T-helper 17 cell (primary cell): Measurements from ENCODE around the gene CASK. TPM values are rescaled to one million over a fixed set of nuclear protein-coding genes. Genes with fewer than 3 reads are reported as not detected.

Experiments used
- ATAC-seq: fragments of 150-1000 bp; cut with Tn5 transposase; 2 replicates; pipeline ENCODE4 v1.10.0; 2021; ENCODE audit warnings: mild to moderate bottlenecking, moderate library complexity
- DNase-seq, 3 donors: peaks; one replicate each; pipeline versions ENCODE4 v3.0.0 to v3.0.0-alpha.2; 2020 to 2021
- H3K9me3 ChIP-seq: one replicate; pipeline ENCODE4 v1.7.0; 2013; ENCODE audit warnings: low read length, mild to moderate bottlenecking; ENCODE audit not compliant: control insufficient read depth, poor library complexity, severe bottlenecking
- H3K27ac Mint-ChIP-seq: one replicate; pipeline ENCODE4 v1.8.0; 2022; ENCODE audit warnings: mild to moderate bottlenecking, moderate library complexity, mixed read lengths
- H3K27me3 Mint-ChIP-seq: one replicate; pipeline ENCODE4 v1.8.0; 2022; ENCODE audit warnings: mixed read lengths
- H3K36me3 Mint-ChIP-seq: one replicate; pipeline ENCODE4 v1.8.0; 2022; ENCODE audit warnings: low read depth, mixed read lengths
- H3K4me1 Mint-ChIP-seq: one replicate; pipeline ENCODE4 v1.8.0; 2022; ENCODE audit warnings: mild to moderate bottlenecking, mixed read lengths
- H3K4me3 Mint-ChIP-seq: one replicate; pipeline ENCODE4 v1.8.0; 2022; ENCODE audit warnings: mild to moderate bottlenecking, moderate library complexity, mixed read lengths
- total RNA-seq, 4 donors: library from RNA in 2 of 4; stranded (reverse) in 2 of 4; gene quantifications; one replicate each; pipeline ENCODE4 v1.2.3 and lab custom pipeline; 2022 to 2026

Gene CASK
- total RNA-seq, 2 donors from 2014 or later: 99.9 to 107 TPM

- no peak for DNase-seq
- Mint-ChIP-seq H3K36me3 (no peaks in the 10 kb centered on the region), H3K27ac (peak overlapping the region; percentile 49), H3K27me3 (no peaks in the 10 kb centered on the region), H3K4me1 (peaks cover 22% of the 10 kb centered on the region), H3K4me3 (no peak overlapping the region)
- peak; percentile 38 for ATAC-seq
- H3K9me3 ChIP-seq: no peaks in the 10 kb centered on the region
Observed at GRCh38 chrX:41559235-41560052, 363.9 kb downstream of the CASK start.

GRCh38 chrX:41558531-41558930 lies 364.8 kb downstream of the CASK start:
- peak overlapping the region; percentile 49 for H3K27ac Mint-ChIP-seq
- ATAC-seq: no peak
- H3K36me3 Mint-ChIP-seq: no peaks in the 10 kb centered on the region
- DNase-seq: no peak
- H3K27me3 Mint-ChIP-seq: no peaks in the 10 kb centered on the region
- no peaks in the 10 kb centered on the region for H3K9me3 ChIP-seq
- no peak overlapping the region for H3K4me3 Mint-ChIP-seq
- H3K4me1 Mint-ChIP-seq: peaks cover 18% of the 10 kb centered on the region

- no peaks in the 10 kb centered on the region for H3K27me3 Mint-ChIP-seq
- H3K4me3 Mint-ChIP-seq: peak overlapping the region; percentile 12
- ATAC-seq (peak; percentile 75), DNase-seq (no peak)
- H3K4me1 Mint-ChIP-seq: peaks cover 18% of the 10 kb centered on the region
- peak overlapping the region; percentile 80 for H3K27ac Mint-ChIP-seq
- no peaks in the 10 kb centered on the region for H3K9me3 ChIP-seq
- no peaks in the 10 kb centered on the region for H3K36me3 Mint-ChIP-seq
Observed at GRCh38 chrX:41556958-41557357, 366.4 kb downstream of the CASK start.

- no peak for ATAC-seq
- Mint-ChIP-seq H3K4me3 (no peak overlapping the region), H3K36me3 (no peaks in the 10 kb centered on the region), H3K27me3 (no peaks in the 10 kb centered on the region), H3K4me1 (peaks cover 10% of the 10 kb centered on the region), H3K27ac (no peak overlapping the region)
- no peak for DNase-seq
- H3K9me3 ChIP-seq: no peaks in the 10 kb centered on the region
Observed at GRCh38 chrX:41553688-41554087, 369.7 kb downstream of the CASK start.

- no peak overlapping the region for H3K27ac Mint-ChIP-seq
- H3K4me3 Mint-ChIP-seq: no peak overlapping the region
- DNase-seq (no peak), ATAC-seq (no peak)
- no peaks in the 10 kb centered on the region for H3K9me3 ChIP-seq
- no peaks in the 10 kb centered on the region for H3K27me3 Mint-ChIP-seq
- peaks cover 2% of the 10 kb centered on the region for H3K36me3 Mint-ChIP-seq
- peaks cover 2% of the 10 kb centered on the region for H3K4me1 Mint-ChIP-seq
Observed at GRCh38 chrX:41548411-41548810, 374.9 kb downstream of the CASK start.

GRCh38 chrX:41543668-41544067 lies 379.7 kb downstream of the CASK start:
- Mint-ChIP-seq H3K4me1 (peaks cover 2% of the 10 kb centered on the region), H3K4me3 (no peak overlapping the region), H3K36me3 (peaks cover 2% of the 10 kb centered on the region), H3K27me3 (no peaks in the 10 kb centered on the region), H3K27ac (no peak overlapping the region)
- DNase-seq (no peak), ATAC-seq (no peak)
- H3K9me3 ChIP-seq: no peaks in the 10 kb centered on the region

- Mint-ChIP-seq H3K4me3 (no peak overlapping the region), H3K27me3 (no peaks in the 10 kb centered on the region), H3K4me1 (peaks cover 2% of the 10 kb centered on the region), H3K36me3 (peaks cover 2% of the 10 kb centered on the region), H3K27ac (no peak overlapping the region)
- no peak for ATAC-seq
- no peak for DNase-seq
- no peaks in the 10 kb centered on the region for H3K9me3 ChIP-seq
Observed at GRCh38 chrX:41543025-41543424, 380.3 kb downstream of the CASK start.

- H3K36me3 Mint-ChIP-seq: peaks cover 2% of the 10 kb centered on the region
- H3K27ac Mint-ChIP-seq: no peak overlapping the region
Observed at GRCh38 chrX:41542536-41542935, 380.8 kb downstream of the CASK start.

GRCh38 chrX:41542135-41542534 lies 381.2 kb downstream of the CASK start:
- Mint-ChIP-seq H3K4me3 (no peak overlapping the region), H3K36me3 (peaks cover under 1% of the 10 kb centered on the region), H3K4me1 (peaks cover under 1% of the 10 kb centered on the region), H3K27ac (no peak overlapping the region), H3K27me3 (no peaks in the 10 kb centered on the region)
- no peaks in the 10 kb centered on the region for H3K9me3 ChIP-seq
- ATAC-seq: no peak
- no peak for DNase-seq

More at GRCh38 chrX:41542536-41542935, 380.8 kb downstream of the CASK start:
- H3K9me3 ChIP-seq: no peaks in the 10 kb centered on the region
- Mint-ChIP-seq H3K4me1 (peaks cover 2% of the 10 kb centered on the region), H3K4me3 (no peak overlapping the region), H3K27me3 (no peaks in the 10 kb centered on the region)
- ATAC-seq: no peak
- DNase-seq: no peak

GRCh38 chrX:41541386-41541785 lies 382.0 kb downstream of the CASK start:
- H3K9me3 ChIP-seq: no peaks in the 10 kb centered on the region
- H3K27me3 Mint-ChIP-seq: no peaks in the 10 kb centered on the region
- ATAC-seq (no peak), DNase-seq (no peak)
- no peaks in the 10 kb centered on the region for H3K36me3 Mint-ChIP-seq
- no peak overlapping the region for H3K27ac Mint-ChIP-seq
- H3K4me3 Mint-ChIP-seq: no peak overlapping the region
- H3K4me1 Mint-ChIP-seq: no peaks in the 10 kb centered on the region

GRCh38 chrX:41538707-41539106 lies 384.6 kb downstream of the CASK start:
- H3K27ac Mint-ChIP-seq: no peak overlapping the region
- no peaks in the 10 kb centered on the region for H3K27me3 Mint-ChIP-seq
- ATAC-seq: no peak
- no peak overlapping the region for H3K4me3 Mint-ChIP-seq
- no peaks in the 10 kb centered on the region for H3K4me1 Mint-ChIP-seq
- H3K9me3 ChIP-seq: no peaks in the 10 kb centered on the region
- DNase-seq: no peak
- H3K36me3 Mint-ChIP-seq: no peaks in the 10 kb centered on the region

GRCh38 chrX:41530085-41530484 lies 393.3 kb downstream of the CASK start:
- DNase-seq (no peak), ATAC-seq (no peak)
- H3K9me3 ChIP-seq: no peaks in the 10 kb centered on the region
- Mint-ChIP-seq H3K27me3 (no peaks in the 10 kb centered on the region), H3K27ac (no peak overlapping the region), H3K4me3 (peak overlapping the region; percentile 21), H3K36me3 (peaks cover 8% of the 10 kb centered on the region), H3K4me1 (peaks cover 20% of the 10 kb centered on the region)

GRCh38 chrX:41529221-41529620 lies 394.1 kb downstream of the CASK start:
- no peak for ATAC-seq
- Mint-ChIP-seq H3K27ac (peak overlapping the region; percentile 88), H3K4me3 (no peak overlapping the region), H3K27me3 (no peaks in the 10 kb centered on the region), H3K4me1 (peaks cover 21% of the 10 kb centered on the region), H3K36me3 (peaks cover 8% of the 10 kb centered on the region)
- no peak for DNase-seq
- H3K9me3 ChIP-seq: no peaks in the 10 kb centered on the region

- ATAC-seq: no peak
- no peak for DNase-seq
- H3K4me1 Mint-ChIP-seq: peaks cover 21% of the 10 kb centered on the region
- H3K27me3 Mint-ChIP-seq: no peaks in the 10 kb centered on the region
- no peaks in the 10 kb centered on the region for H3K9me3 ChIP-seq
- no peak overlapping the region for H3K4me3 Mint-ChIP-seq
- peak overlapping the region; percentile 88 for H3K27ac Mint-ChIP-seq
- H3K36me3 Mint-ChIP-seq: peaks cover 8% of the 10 kb centered on the region
Observed at GRCh38 chrX:41528784-41529183, 394.6 kb downstream of the CASK start.
